Fibroblast of skin of abdomen (primary cell): ENCODE measurements around the gene AARSD1. TPM values are rescaled to one million over a fixed set of nuclear protein-coding genes. Genes with fewer than 3 reads are reported as not detected.
"Not testable (repeated sequence)": the region's sequence is repeated elsewhere in the genome, so short reads cannot be mapped to it uniquely, and the experiment has no call there.

Experiments used
- DNase-seq: peaks from one replicate; pipeline ENCODE4 v3.0.0-alpha.2; 2013
- polyA plus RNA-seq, 2 experiments: library from polyadenylated mRNA; unstranded; fragments of 120-200 nt; gene quantifications; one replicate each; pipeline ENCODE4 v1.2.1, GENCODE V29; 2013; ENCODE audit not compliant: insufficient read length in 2 of 2

AARSD1 gene
- 49.2 TPM for polyA plus RNA-seq (2013, experiment 1 of 2; ENCODE audit: insufficient read length)
- polyA plus RNA-seq (2013, experiment 2 of 2; ENCODE audit: insufficient read length): 51.8 TPM

- peak; percentile 92 for DNase-seq
Observed at GRCh38 chr17:42964161-42964932, at the start of gene AARSD1. Gene AARSD1 (minus strand): TSS chr17:42964454. CDS start chr17:42964440, 14 bp downstream.

GRCh38 chr17:43013296-43013695 is 49.0 kb upstream of the AARSD1 start:
- no peak for DNase-seq

GRCh38 chr17:43011728-43012472 is 47.6 kb upstream of the AARSD1 start:
- no peak for DNase-seq

GRCh38 chr17:43010667-43011308 is 46.5 kb upstream of the AARSD1 start:
- DNase-seq: no peak

GRCh38 chr17:43006639-43007551 is 42.6 kb upstream of the AARSD1 start, which contains the start of gene IFI35:
Gene IFI35 (plus strand): TSS chr17:43006784. CDS start chr17:43006948, 164 bp downstream.
- peak; percentile 80 for DNase-seq

GRCh38 chr17:43003542-43004172 is 39.4 kb upstream of the AARSD1 start:
- peak; percentile 48 for DNase-seq

- DNase-seq: not testable (repeated sequence)
Observed at GRCh38 chr17:43000894-43001293, 36.6 kb upstream of the AARSD1 start.

- no peak for DNase-seq
Observed at GRCh38 chr17:42999003-42999525, 34.8 kb upstream of the AARSD1 start.

GRCh38 chr17:42997984-42998938 is 34.0 kb upstream of the AARSD1 start, which contains the start of gene RPL27:
Gene RPL27 (plus strand): TSS chr17:42998419. CDS start chr17:42998751, 332 bp downstream.
- peak; percentile 100 for DNase-seq

GRCh38 chr17:42997390-42997983 is 33.2 kb upstream of the AARSD1 start:
- DNase-seq: no peak

GRCh38 chr17:42993913-42994312 is 29.7 kb upstream of the AARSD1 start:
- not testable (repeated sequence) for DNase-seq

GRCh38 chr17:42992872-42993271 is 28.6 kb upstream of the AARSD1 start:
- no peak for DNase-seq

- no peak for DNase-seq
Observed at GRCh38 chr17:42991471-42991870, 27.2 kb upstream of the AARSD1 start.

GRCh38 chr17:42989726-42990652 is 25.7 kb upstream of the AARSD1 start:
- DNase-seq: peak; percentile 45

GRCh38 chr17:42989141-42989540 is 24.9 kb upstream of the AARSD1 start:
- no peak for DNase-seq

- DNase-seq: no peak
Observed at GRCh38 chr17:42985225-42985624, 21.0 kb upstream of the AARSD1 start.

GRCh38 chr17:42982266-42982665 is 18.0 kb upstream of the AARSD1 start:
- DNase-seq: no peak

- peak; percentile 28 for DNase-seq
Observed at GRCh38 chr17:42980766-42981397, 16.6 kb upstream of the AARSD1 start.
